HepG2 (cell line): ENCODE measurements around the gene TTC4. TPM values are rescaled to one million over a fixed set of nuclear protein-coding genes. Genes with fewer than 3 reads are reported as not detected.

Source experiments
- ATF3 ChIP-seq: sonication (generic); formaldehyde crosslinking; IDR thresholded peaks from 2 replicates; pipeline ENCODE4 v1.4.0; 2020; ENCODE audit warnings: missing genetic modification reagents
- DR1 ChIP-seq: sonication (generic); formaldehyde crosslinking; IDR thresholded peaks from 2 replicates; pipeline ENCODE4 v1.8.0; 2021; ENCODE audit warnings: mild to moderate bottlenecking, missing genetic modification reagents, inconsistent platforms
- GABPA ChIP-seq, 2 experiments: IDR thresholded peaks; 2 replicates each; pipeline ENCODE4 v1.6.1; 2011 to 2016; ENCODE audit warnings: low read depth in 2 of 2, low read length in 1 of 2, missing biosample characterization in 1 of 2, missing genetic modification characterization in 1 of 2
- HCFC1 ChIP-seq: fragments of 150-350 bp; IDR thresholded peaks from 2 replicates; pipeline ENCODE4 v1.6.1; 2014; ENCODE audit warnings: low read depth, low read length
- HOXA5 ChIP-seq: sonication (generic); formaldehyde crosslinking; IDR thresholded peaks from 2 replicates; pipeline ENCODE4 v1.4.0; 2020; ENCODE audit warnings: missing genetic modification reagents
- HOXA9 ChIP-seq: sonication (generic); formaldehyde crosslinking; IDR thresholded peaks from 2 replicates; pipeline ENCODE4 v1.8.1; 2022; ENCODE audit warnings: missing genetic modification reagents, mild to moderate bottlenecking, moderate library complexity, borderline replicate concordance
- IKZF5 ChIP-seq: IDR thresholded peaks from 2 replicates; pipeline ENCODE4 v1.6.1; 2018; ENCODE audit warnings: missing genetic modification reagents, mild to moderate bottlenecking, missing compliant biosample characterization
- ISL2 ChIP-seq: sonication (generic); formaldehyde crosslinking; IDR thresholded peaks from 2 replicates; pipeline ENCODE4 v1.5.0; 2020; ENCODE audit warnings: missing genetic modification reagents
- NR2F6 ChIP-seq, 2 experiments: IDR thresholded peaks; 2 replicates each; pipeline ENCODE4 v1.6.1; 2016; ENCODE audit warnings: antibody characterized with exemption in 1 of 2, mild to moderate bottlenecking in 1 of 2
- PAX8 ChIP-seq: sonication (generic); formaldehyde crosslinking; IDR thresholded peaks from 2 replicates; pipeline ENCODE4 v1.8.0; 2022; ENCODE audit warnings: mild to moderate bottlenecking, missing genetic modification reagents, borderline replicate concordance
- PHF21A ChIP-seq: sonication (generic); formaldehyde crosslinking; IDR thresholded peaks from 2 replicates; pipeline ENCODE4 v1.5.0; 2020; ENCODE audit warnings: mild to moderate bottlenecking, missing genetic modification reagents
- RXRB ChIP-seq: IDR thresholded peaks from 2 replicates; pipeline ENCODE4 v1.6.1; 2016; ENCODE audit warnings: borderline replicate concordance, missing genetic modification reagents, missing compliant biosample characterization
- SPEN ChIP-seq: sonication (generic); formaldehyde crosslinking; IDR thresholded peaks from 2 replicates; pipeline ENCODE4 v1.5.1; 2020; ENCODE audit warnings: low read depth, mild to moderate bottlenecking, missing genetic modification reagents
- TFAP4 ChIP-seq: sonication (generic); IDR thresholded peaks from 2 replicates; pipeline ENCODE4 v1.6.1; 2016; ENCODE audit warnings: low read depth, borderline replicate concordance
- XRCC5 ChIP-seq: fragments of 200-400 bp; formaldehyde crosslinking; optimal IDR thresholded peaks from 2 replicates; pipeline ENCODE3; 2017; ENCODE audit warnings: mild to moderate bottlenecking, low read length
- ZBTB38 ChIP-seq: sonication (generic); formaldehyde crosslinking; IDR thresholded peaks from 2 replicates; pipeline ENCODE4 v1.5.1; 2020; ENCODE audit warnings: mild to moderate bottlenecking, missing genetic modification reagents
- ZNF17 ChIP-seq: sonication (generic); formaldehyde crosslinking; IDR thresholded peaks from 2 replicates; pipeline ENCODE4 v1.5.0; 2020; ENCODE audit warnings: mild to moderate bottlenecking, missing genetic modification reagents
- ZNF589 ChIP-seq: sonication (generic); formaldehyde crosslinking; conservative IDR thresholded peaks from 2 replicates; pipeline ENCODE4 v1.8.0; 2022; ENCODE audit warnings: mild to moderate bottlenecking, moderate library complexity, missing genetic modification reagents
- ZNF609 ChIP-seq: sonication (generic); formaldehyde crosslinking; IDR thresholded peaks from 2 replicates; pipeline ENCODE4 v1.4.0; 2020; ENCODE audit warnings: mild to moderate bottlenecking, missing genetic modification reagents, borderline replicate concordance
- ZNF672 ChIP-seq: sonication (generic); formaldehyde crosslinking; IDR thresholded peaks from 2 replicates; pipeline ENCODE4 v1.8.1; 2022; ENCODE audit warnings: missing genetic modification reagents
- polyA plus RNA-seq, 8 experiments: library from polyadenylated mRNA; depleted of rRNA in 3 of 8; stranded (reverse) in 7 of 8; unstranded in 1 of 8; fragments of >200 nt; fragmentation: Illumina TruSeq in 4 of 8; extraction: Trizol in 4 of 8; gene quantifications; 2 replicates each; pipeline versions ENCODE4 v1.2.1 to v1.2.3, GENCODE V29; 2011 to 2016; ENCODE audit warnings: low read depth in 4 of 8, missing spikeins in 1 of 8, mixed read lengths in 1 of 8; ENCODE audit not compliant: insufficient read depth in 1 of 8
- total RNA-seq, 5 experiments: library from RNA; depleted of rRNA; stranded (reverse); fragments of >200 nt; fragmentation: Illumina TruSeq; extraction: Trizol; gene quantifications; 2 replicates each; pipeline ENCODE4 v1.2.3, GENCODE V29; 2016; ENCODE audit warnings: low read depth in 1 of 5

The TTC4 gene
- total and polyA plus RNA-seq, 2 of the 13 experiments (the other 11 are each of a cell fraction or from before 2014, with no cell fraction given): 13.1 to 24.7 TPM

- TF ChIP-seq ISL2 (CRISPR knock-in tag): peak; percentile 86
- TF ChIP-seq GABPA (IDR thresholded peaks at IDR 0.05; ENCODE audit: low read depth, low read length): peak; percentile 100
- TF ChIP-seq GABPA (CRISPR knock-in tag; IDR thresholded peaks at IDR 0.05; ENCODE audit: low read depth): peak; percentile 94
- TF ChIP-seq HOXA9 (CRISPR knock-in tag): peak; percentile 17; the same call in 1 of the 2 replicates
- TF ChIP-seq DR1 (CRISPR knock-in tag): peak; percentile 63
- TF ChIP-seq RXRB (CRISPR knock-in tag): peak; percentile 70
- peak; percentile 95 for TF ChIP-seq SPEN (CRISPR knock-in tag)
- TF ChIP-seq HCFC1: peak; percentile 74
- peak; percentile 69; the same call in 1 of the 2 replicates for TF ChIP-seq PAX8
- peak; percentile 87; the same call in 1 of the 2 replicates for TF ChIP-seq IKZF5 (CRISPR knock-in tag)
- no peak for TF ChIP-seq ATF3
- peak; percentile 55; the same call in 1 of the 2 replicates for TF ChIP-seq ZNF609 (CRISPR knock-in tag)
- 0 out of 2 replicates have a peak, but pooled peaks have one; percentile 33 for TF ChIP-seq ZBTB38 (CRISPR knock-in tag)
- TF ChIP-seq PHF21A: no peak
- no peak for TF ChIP-seq ZNF672
- TF ChIP-seq ZNF589 (CRISPR knock-in tag): peak; percentile 88; the same call in 1 of the 2 replicates
- TF ChIP-seq XRCC5: peak; percentile 96
- TF ChIP-seq TFAP4: no peak
- TF ChIP-seq ZNF17: no peak
- TF ChIP-seq NR2F6 (IDR thresholded peaks at IDR 0.05): no peak
- TF ChIP-seq NR2F6 (CRISPR knock-in tag; IDR thresholded peaks at IDR 0.05): peak; percentile 67; the same call in 1 of the 2 replicates
- TF ChIP-seq HOXA5 (CRISPR knock-in tag): peak; percentile 82; the same call in 1 of the 2 replicates
Observed at GRCh38 chr1:54715493-54716298, at the start of gene TTC4 (continued).
